SH-SY5Y (cell line): ENCODE results near the gene TRIP6.

ENCODE experiments used
- GATA2 ChIP-seq: IDR thresholded peaks from 2 replicates; pipeline ENCODE4 v1.6.1; 2011; ENCODE audit warnings: mild to moderate bottlenecking, low read depth, low read length
- GATA3 ChIP-seq: IDR thresholded peaks from 2 replicates; pipeline ENCODE4 v1.6.1; 2011; ENCODE audit warnings: low read depth, mild to moderate bottlenecking, low read length, moderate library complexity

The TRIP6 gene

GRCh38 chr7:100888988-100889750 lies 22.0 kb downstream of the TRIP6 start, which contains the start of gene UFSP1:
TSS of gene UFSP1 (minus strand) at chr7:100889715. CDS start at chr7:100889271, 444 bp downstream.
- TF ChIP-seq GATA2 (no peak), GATA3 (no peak)

- no peak for TF ChIP-seq GATA3
- TF ChIP-seq GATA2: no peak
Observed at GRCh38 chr7:100890653-100891567, 23.7 kb downstream of the TRIP6 start.

- TF ChIP-seq GATA3: no peak
- no peak for TF ChIP-seq GATA2
Observed at GRCh38 chr7:100891568-100892247, 24.5 kb downstream of the TRIP6 start.

DNA sequence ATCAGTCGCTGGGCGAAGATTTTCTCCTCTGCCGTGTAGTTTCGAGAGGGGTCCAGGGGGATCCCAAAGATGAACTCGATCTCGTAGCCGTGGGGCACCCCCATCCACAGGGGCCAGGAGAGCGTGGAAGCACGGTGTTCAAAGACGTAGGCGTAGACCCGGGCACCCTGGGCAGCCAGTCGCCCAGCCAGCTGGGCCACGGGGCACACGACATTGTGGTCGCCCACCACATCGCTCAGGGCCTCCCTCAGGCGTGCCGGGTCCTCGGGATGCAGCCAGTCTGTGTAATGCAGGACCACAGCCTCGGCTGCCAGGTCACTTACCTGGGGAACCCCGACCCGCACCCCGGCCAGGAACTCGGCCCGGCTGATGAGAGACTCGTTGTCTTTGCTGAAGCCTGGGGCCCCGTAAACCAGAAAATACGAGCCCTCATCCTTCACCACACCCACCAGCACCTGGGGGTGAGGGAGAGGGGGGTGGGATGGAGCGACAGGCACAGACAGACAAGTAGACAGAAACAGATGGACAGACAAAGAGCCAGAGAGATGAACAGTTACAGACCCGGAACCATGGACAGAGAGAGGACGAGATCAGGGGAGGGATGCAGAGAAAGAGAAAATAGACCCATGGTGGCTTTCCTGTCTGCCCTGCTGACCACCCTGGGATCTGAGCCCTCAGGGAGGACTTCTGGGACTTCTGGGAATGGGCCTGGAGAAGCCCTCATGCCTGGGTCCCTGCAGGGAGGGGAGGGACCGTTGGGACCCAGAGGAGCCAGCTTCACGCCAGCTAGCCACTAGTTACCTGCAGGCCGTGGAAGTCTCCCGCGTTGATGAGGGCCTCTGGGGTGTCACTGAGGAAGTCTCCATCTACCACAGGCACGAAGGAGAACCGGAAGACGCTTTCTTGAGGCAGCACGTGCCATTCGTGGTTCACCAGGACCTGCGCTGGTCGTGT lies 25.5 kb downstream of the TRIP6 start:
- TF ChIP-seq GATA2 (no peak), GATA3 (no peak)

DNA sequence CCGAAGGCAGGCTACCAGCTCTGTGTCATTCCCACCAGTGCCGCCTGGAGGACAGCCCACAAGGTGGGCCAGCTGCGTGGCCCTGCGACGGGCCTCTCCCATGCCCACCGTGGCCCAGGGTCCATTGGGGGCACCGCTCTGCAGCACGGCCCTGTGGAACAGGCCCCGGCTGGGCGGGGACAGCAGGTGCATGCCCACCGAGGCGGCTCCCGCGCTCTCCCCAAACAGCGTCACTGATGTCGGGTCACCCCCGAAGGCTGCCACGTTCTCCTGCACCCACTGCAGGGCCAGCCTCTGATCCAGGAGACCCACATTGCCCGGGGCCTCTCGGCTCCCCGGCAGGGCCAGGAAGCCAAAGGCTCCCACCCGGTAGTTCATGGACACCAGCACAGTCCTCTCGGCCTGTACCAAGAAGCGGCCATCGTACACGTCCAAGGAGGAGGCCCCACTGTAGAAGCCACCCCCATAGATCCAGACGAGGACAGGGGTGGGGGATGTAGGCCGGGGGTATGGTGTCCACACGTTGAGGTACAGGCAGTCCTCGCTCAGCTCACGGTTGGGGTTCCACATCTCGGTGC lies 26.2 kb downstream of the TRIP6 start:
- TF ChIP-seq GATA3 (no peak), GATA2 (no peak)

DNA sequence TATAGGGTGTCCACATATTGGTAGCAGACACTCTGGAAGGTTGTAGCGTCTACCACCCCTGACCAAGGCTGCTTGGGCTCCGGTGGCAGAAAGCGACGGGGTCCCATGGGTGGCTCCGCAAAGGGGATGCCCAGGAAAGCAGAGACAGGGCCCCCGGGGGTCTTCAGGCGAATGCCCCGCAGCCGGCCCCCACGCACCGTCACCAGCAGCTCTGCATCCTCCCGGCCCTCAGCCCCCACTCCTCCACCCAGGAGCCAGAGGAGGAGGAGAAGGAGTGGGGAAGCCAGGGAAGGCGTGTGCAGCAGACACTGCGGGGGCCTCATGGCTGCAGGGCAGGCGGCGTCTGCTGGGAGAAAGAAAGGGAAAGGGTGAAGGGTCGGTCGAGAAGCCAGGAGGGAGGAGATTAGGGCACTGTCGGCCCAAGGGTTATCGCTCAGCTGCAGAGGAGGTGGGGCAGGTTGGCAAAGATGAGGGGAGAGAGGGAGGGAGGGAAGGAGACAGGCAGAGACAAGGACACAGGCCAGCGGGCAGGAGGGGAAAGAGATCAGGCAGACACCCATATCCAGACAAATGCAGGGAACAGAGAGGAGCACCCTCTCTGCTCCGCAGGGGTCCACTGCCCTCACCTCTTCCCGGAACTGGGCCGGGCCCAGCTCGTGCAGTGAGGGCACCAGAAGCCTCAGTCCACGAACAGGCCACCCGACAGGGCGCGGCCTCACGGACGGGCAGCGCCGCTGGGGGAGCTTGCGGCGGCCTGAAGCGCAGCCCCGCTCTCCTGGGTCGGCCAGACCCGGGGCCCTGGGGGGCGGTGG lies 26.9 kb downstream of the TRIP6 start:
- TF ChIP-seq GATA3 (no peak), GATA2 (no peak)

- TF ChIP-seq GATA2 (0 out of 2 replicates have a peak, but pooled peaks have one; percentile 1), GATA3 (no peak)
Observed at GRCh38 chr7:100894860-100895700, 27.9 kb downstream of the TRIP6 start.

DNA sequence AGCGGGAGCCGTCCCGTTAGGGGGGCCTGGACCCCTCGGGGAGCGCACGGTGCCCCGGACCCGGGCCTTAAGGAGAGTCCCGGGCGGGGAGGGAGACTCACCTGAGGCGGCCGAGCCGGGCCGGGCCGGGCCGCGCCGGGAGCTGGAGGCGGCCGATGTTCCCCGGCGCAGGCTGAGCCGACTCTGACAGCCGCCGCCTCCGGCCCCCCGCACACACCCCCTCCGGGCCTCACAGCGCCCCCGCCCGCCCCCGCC lies 28.4 kb downstream of the TRIP6 start, which contains the start of gene ACHE:
TSS of gene ACHE (minus strand) at position 188 of the 255 bp plus-strand sequence. CDS start 1,656 bp downstream, outside the sequence.
- TF ChIP-seq GATA2 (no peak), GATA3 (no peak)

DNA sequence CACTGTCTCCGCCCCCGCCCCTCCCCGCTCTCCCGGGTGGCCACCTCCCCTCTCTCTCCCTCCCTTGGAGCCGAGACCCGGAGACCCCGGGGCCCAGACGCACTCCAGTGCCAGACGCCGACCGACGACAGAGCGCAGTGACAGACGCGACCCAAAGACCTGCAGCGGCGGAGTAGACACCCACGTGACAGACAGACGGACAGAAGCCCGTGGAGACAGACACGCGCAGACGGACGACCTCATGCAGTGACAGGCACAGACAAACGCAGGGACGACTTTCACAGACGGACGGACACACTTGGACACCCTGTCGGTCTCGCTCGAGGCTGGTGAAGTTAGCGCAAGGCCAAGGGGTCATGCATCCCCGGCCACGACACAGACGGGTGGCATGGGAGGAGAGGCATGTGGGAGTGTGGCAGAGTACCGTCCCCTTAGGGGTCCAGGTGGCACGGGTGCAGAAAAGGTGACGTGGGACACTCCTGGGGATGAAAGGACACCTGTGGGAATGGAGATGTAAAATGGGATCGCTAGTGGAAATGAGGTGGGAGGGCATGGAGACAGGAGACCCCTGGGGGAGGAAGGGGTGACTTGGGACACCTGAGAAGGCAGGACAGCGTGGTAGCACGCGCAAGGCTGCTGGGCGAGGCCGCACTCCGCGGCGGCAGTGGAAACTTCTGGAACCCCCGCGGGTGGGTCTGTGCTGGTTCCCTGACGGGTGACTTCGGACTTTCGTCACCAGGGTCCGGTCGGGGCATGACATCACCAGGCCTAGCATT lies 29.0 kb downstream of the TRIP6 start:
- no peak for TF ChIP-seq GATA3
- no peak for TF ChIP-seq GATA2

- no peak for TF ChIP-seq GATA3
- no peak for TF ChIP-seq GATA2
Observed at GRCh38 chr7:100896732-100897608, 29.8 kb downstream of the TRIP6 start.

DNA sequence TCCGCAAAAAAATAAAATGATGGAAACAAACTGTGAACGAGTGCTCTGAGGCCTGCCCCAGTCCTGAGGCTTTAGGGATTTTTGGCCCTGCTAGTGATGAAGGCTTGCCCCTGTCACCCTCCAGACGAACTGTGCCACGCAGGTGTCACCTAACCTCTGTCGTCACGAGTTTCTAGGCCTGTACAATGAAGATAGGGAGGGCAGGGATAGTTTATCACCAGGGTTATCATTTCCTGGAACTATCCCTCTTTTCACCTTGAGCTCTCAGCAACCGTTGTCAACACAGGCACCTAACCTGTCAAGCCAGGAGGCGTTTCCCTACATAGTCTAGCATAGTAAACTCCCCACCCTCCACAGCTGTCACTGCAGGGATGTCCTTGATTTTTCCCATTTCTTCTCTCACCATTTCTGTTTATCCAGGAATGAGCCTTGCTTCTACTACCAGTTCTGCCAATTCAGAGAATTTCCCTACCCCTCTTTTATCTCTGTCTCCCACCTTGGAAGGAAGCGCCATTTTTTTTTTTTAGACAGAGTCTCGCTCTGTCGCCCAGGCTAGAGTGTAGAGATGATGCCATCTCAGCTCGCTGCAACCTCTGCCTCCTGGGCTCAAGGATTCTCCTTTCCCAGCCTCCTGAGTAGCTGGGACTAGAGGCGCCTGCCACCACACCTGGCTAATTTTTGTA lies 30.7 kb downstream of the TRIP6 start:
- no peak for TF ChIP-seq GATA2
